Activated T-cell treated with anti-CD3 and anti-CD28 coated beads for 24 hours (primary cell): ENCODE measurements around the gene C1QTNF1.

Experiments used
- DNase-seq: peaks from one replicate; pipeline ENCODE4 v3.0.0-alpha.2; 2020; ENCODE audit warnings: low read depth

Gene C1QTNF1

DNA sequence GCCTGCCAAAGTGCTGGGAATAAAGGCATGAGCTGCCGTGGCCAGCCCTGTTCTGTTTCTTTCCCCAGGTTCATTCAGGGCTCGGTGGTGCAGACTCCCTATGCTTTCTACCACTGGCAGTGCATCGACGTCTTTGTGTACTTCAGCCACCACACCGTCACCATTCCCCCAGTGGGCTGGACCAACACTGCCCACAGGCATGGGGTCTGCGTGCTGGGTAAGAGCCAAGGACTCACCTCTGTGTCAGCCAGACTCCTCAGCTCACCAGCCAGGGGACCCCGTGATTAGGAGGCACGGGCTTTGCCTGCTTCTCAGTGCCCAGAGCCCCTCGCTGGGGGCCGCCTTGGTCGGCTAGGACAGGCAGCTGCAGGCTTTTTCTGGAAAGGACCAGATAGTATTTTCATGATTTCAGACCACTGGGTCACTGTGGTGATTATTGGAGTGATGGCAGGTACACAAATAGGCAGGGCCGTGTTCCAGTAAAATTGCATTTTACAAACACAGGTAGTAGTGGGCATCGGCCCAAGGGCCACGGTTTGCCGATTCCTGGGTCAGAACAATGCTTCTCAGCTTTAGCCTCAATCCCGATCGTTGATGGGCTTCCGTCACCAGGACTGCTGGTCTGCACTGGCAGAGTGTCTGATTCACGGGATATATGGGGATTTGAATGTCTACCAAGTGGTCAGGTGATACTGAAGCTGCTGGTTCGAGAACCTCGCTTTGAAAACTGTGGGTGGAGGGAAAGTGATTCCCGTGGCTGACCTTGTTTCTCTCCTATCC, 55.6 kb downstream of the C1QTNF1 start:
- DNase-seq = no peak

DNA sequence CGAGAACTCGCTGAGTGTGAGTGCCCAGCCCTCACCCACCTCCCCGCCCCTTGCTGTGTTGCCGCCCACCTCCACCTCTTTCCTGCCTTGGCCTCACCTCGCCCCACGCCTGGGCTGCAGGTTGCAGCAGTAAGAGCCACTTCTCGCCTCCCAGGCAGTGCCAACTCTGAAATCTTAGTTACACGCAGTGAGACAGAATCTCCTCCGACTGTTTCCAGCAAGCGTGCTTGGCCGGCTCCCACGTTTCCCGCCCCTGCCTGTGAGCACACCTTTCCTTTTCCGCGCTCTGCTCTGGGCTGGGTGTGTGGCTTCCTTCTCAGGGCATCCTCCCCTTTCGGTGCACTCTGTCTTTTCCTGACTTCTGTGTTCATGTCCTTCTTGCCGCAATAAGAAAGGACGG, 56.4 kb downstream of the C1QTNF1 start:
- DNase-seq = no peak

DNA sequence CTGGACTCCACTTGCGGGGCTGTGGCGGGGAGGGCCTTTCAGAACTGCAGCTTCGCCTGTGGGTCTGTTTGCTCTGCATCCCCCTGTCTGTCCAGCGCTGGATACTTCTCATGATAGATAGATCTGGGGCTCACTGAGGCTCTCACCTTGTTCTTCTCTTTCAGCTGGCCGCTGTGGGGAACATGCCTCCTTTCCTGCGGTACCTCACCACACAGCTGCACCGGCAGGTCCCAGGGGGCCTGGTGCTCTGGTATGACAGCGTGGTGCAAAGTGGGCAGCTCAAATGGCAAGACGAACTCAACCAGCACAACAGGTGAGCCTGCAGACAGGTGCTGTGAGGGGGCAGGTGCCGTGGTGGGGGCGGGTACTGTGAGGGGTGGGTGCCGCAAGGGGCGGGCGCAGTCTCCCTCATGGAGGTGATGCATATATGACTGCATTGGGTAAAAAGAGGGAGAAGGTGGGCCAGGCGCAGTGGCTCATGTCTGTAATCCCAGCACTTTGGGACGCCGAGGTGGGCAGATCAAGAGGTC, 56.9 kb downstream of the C1QTNF1 start:
- no peak for DNase-seq

DNA sequence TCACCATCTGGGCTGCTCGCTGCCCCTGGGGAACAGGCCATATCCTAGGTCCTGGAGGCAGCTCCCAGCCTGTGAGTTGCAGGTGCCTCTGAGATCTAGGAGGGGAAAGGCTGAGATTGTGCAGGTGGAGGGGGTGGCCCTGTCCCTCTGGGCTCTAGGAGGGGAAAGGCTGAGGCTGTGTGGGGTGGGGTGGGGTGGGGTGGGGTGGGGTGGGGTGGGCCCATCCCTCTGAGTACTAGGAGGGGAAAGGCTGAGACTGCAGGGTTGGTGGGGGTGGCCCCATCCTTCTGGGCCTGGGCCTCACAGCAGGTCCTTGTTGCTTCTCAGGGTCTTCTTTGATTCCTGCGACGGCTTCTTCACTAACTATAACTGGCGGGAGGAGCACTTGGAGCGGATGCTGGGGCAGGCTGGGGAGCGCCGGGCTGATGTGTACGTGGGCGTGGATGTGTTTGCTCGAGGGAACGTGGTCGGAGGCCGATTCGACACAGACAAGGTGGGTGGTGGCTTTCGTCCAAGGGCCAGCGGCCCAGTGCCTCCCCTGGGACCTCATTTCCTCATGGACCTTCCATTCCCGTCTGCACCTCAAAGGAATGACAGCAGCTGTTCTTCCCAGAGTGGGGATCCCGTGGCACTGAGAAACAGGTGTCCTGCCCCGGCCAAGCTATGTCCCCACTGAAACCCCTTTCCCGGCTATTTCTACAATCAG, 57.8 kb downstream of the C1QTNF1 start:
- no peak for DNase-seq

DNA sequence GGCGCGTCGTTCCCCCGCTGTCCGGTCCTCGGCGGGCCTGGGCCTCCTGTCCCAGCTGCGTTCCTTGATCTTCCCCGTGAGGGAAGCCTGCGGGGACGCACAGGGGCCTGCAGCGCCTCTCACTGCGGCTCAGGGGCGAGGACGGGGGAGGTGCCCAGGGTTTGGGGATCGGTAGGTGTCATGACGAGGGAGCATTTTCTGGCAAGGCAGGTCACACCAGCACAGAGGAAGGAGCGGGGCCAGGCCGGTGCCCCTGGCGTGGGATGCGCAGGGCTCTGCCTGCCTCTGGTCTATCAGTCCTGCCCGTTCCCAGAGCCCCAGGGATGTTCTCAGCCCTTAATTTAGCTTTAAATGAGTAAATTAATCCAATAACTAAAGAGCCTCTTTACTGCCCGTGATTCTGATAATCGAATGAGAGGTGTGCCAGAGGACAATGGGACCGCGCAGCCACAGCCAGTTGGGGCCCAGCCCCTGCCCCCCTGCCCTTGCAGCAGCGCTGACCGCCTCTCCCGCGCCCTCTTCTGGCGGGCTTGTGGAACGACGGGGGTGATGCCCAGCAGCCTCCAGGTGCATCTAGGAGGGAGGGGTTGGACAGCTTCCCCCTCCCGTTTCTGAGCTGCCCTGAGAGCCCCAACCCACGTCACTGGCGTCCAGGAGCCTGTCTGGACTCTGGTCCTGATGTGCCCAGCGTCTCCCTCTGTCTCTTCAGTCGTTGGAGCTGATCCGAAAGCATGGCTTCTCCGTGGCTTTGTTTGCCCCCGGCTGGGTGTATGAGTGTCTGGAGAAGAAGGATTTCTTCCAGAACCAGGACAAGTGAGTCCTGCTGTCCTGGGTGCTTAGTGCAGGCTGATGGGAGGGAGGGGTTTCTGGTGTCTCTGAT, 58.6 kb downstream of the C1QTNF1 start:
- peak; percentile 20 for DNase-seq

DNA sequence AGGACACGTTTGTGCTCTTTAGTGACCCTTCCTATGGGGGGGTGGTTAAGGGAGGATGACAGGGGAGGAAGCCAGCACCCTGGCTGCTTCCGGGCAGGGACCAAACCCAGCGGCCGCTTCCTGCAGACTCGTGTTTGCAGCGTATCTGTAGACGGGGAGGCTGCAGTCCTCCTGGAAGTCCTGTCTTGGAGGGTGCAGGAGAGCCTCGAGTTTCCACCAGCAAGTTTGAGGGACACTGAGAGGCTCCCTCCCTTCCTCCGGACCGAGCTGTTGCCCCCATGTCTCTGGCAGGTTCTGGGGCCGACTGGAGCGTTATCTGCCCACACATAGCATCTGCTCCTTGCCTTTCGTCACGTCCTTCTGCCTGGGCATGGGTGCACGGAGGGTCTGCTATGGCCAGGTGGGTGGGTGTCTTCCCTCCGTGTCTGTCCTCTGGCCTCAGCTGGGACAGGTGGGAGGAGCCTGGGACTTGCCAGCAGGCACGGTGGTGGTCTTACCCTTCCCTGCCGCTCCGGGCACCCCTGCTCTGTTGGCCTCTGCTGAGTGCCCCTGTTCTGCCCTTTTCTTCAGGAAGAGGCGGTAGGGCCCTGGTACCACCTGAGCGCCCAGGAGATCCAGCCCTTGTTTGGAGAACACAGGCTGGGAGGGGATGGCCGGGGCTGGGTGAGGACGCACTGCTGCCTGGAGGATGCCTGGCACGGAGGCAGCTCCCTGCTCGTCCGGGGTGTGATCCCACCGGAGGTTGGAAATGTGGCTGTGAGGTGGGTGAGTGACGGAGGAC, 59.4 kb downstream of the C1QTNF1 start:
- no peak for DNase-seq

DNA sequence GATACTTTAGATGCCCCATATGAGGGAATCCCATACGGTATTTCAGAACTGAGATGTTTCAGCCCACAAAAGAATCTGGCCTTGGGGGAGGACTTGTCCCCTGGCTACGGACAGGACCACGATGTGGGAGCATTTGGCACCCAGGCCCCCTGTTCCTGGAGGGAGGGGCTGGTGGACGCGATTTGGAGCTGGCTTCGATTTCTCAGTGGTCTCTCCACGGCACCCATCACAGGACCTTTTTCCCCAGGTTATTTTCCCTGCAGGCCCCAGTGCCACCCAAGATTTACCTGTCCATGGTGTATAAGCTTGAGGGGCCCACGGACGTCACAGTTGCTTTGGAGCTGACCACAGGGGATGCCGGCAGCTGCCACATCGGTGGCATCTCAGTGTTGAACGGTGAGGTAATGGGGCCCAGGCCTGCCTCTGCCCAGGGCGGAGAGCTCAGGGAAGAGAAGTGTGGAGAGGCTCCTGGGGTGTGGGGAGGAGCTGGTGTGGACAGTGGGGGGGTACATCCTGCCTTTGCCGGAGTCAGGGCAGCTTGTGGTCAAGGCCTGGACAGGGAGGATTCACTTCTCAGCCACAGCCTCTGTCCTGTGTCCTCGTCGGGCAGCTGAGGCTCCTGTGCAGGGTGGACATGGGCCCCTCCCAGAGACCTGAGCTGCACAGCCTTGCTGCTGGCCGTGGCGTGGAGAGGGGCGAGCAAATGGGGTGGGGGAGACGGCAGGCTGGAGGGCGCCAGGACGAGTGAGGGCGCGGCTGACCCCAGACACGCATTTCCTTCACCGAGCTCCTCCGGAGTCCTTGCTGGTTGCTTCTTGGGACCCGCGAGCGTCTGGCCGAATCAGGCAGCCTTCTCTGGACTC, 60.6 kb downstream of the C1QTNF1 start:
- DNase-seq = no peak

DNA sequence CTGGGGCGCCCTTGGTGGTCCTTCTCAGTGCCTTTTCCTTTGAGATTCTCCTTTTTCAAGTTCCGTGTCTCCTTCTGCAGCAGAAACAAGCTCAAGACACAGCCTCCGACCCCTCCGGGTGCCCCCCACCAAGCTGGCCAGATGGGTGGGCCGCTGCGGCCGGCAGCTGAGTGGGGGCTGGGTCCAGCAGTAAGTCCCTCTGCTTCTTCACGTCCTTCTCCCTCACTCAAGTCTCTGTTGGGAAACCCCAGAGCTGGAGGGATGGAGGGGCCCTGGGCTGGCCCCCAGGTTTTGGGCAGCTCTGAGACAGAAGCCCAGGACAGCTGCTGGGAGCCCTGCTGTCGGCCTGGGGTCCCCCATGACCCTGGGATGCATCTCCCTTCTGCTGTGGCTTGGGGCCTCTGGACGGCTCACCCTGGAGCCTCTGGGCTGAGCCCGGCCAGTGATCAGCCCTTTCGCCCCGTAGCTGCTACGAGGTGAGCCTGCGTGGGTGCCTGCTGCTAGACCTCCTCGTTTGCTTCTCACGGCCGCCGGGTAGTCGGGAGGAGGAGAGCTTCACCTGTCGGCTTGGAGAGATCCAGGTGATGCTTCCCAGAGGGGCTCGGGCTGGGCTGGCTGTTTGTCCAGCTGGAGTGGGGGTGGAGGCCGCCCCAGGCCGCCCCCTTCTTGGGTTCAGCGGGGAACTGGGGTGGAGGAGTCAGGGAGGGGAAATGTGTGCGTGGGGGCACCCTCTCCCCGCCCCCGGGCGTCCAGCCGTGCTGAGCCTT, 61.4 kb downstream of the C1QTNF1 start:
- DNase-seq = no peak

DNA sequence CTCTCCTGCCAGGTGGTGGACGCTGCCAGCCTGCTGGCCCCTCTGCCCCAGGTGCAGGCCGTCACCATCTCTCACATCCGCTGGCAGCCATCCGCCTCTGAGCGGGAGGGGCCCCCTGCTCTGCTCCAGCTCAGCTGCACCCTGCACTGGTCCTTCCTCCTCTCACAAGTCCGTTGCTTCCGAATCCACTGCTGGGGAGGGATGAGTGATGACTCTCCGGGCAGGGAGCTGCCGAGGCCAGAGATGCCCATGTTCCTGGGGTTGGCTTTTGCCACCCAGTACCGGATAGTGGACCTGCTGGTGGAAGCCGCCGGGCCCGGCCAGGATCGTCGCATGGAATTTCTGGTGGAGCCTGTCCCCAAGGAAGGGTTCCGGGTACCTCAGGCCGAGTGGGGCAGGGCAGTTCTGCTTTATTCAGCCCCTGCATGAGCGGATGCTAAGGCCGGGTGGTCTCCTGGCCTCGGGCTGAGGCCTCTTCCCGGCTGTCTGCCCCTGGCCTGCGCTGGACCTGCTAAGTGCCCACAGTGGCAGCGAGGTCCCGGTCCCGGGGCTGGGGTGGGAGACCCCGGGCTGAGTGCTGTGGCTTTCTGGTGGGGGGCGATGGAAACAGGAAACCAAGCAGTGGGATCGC, 62.1 kb downstream of the C1QTNF1 start:
- DNase-seq = no peak

DNA sequence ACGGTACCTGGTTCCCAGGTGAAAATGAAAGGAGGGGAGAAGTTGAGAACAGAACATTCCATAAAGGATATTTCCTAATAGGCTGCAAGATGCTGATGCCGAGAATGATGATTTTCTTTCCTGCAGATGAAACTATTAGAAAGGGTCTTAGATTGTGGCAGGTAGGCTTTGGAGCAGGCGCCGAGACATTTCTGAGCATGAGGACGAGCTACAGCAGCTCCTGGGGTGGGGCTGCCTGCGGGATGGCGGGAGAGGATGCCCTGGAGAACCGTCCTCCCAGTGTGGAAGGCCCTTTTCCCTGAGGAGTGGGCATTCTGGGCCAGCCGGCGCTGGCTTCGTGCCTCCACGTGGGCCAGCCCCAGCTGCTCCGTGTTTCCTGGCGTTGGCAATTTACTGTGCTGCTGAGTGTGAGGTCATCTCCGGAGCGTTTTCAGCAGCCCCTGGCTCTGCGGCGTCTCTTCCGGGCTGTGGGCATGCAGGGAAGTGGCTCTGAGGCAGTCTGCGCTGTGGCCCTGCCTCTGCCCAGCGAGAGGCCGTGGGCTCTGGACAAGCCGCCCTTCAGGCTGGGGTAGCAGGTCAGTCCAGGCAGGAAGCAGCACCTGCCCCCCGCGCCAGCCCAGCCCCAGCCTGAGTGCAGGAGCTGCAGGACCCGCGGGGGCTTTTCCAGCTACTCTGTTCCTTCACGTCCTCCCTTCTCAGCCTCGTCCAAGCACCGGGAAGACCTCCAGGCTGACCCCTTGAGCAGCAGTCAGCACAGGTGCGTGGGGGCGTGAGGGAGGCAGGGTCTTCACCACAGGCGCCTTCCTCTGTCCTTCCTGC, 62.8 kb downstream of the C1QTNF1 start:
- no peak for DNase-seq

DNA sequence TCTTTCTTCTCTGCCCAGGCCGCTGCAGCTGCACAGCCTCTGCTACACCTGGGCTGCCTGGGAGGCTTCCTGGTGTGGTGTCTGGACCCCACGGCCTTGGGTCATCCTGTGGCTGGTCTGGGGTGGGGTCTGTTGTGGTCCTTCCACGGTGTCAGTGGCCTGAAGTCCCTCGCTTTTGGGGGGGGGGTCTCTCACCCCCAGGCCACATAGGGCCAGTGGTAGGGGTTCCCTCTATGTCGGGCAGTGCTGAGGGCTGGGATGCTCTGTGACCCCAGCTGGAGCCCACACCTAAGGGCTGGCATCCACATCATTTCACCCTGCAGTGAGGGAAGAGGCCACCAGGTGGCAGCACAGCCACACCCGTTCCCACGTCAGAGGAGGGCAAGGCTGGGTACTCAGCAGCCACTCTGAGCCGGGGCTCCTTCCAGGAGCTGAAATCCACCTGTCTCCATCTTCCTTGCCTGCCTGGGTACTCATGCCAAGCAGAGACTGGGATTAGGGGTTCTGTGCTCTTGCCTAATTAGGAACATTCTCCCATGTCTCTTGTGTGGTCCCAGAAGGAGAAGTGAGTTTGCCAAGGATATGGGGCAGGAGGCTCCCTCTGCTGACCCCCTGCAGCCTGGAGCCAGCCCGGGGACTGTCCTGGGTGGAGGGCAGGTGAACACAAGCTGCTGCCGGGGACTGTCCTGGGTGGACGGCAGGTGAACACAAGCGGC, 63.6 kb downstream of the C1QTNF1 start:
- peak; percentile 66 for DNase-seq

DNA sequence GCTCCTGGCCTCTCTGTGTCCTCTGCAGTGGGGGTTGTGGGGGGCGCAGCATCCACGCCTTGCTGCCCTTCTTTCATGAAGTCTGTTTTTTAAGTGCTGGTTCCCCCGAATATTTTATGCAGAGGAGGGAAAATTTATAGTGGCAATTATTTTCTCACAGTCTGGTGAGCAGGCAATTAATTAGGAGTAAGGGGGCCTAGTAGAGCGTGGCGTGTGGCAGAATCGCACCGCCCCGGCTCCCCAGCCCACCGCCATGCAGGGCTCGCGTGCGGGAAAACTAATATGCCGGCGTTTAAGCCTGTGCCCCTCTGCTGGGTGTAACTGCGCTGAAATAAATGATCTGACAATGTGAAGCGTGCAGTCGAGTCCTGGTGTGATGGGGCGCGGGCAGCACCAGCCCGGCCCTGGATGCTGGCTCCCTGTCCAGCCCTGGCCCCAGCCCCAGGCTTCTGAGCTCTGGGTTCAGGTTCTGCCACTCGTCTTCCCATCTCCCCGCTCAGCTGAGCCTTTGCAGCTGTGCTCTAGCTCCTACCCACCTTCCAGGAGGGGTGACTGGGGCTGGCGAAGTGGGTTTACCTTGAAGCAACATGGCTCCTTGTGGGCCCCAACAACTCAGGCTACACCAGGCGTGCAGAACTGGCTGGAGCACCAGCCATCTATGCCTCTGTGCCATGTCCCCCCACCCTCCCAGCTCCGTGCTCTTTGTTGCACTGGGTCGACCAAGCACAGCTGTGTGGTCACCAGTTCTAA, 64.5 kb downstream of the C1QTNF1 start:
- no peak for DNase-seq

DNA sequence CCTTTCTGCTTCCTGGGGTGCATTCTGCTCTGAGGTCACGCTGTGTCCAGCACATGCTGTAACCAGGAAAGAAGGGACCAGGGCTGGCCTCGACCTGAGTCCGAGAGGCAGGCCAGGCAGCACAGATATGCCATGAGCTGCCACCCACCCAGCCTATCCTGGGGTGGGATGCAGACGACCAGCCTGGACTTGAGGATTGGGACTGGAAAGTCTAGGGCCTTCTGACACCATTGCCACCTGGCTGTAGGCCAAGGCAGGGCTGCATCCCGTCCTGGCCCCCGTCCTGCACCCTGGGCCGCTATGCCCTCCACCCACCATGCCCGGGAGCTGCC, 65.0 kb downstream of the C1QTNF1 start:
- no peak for DNase-seq

DNA sequence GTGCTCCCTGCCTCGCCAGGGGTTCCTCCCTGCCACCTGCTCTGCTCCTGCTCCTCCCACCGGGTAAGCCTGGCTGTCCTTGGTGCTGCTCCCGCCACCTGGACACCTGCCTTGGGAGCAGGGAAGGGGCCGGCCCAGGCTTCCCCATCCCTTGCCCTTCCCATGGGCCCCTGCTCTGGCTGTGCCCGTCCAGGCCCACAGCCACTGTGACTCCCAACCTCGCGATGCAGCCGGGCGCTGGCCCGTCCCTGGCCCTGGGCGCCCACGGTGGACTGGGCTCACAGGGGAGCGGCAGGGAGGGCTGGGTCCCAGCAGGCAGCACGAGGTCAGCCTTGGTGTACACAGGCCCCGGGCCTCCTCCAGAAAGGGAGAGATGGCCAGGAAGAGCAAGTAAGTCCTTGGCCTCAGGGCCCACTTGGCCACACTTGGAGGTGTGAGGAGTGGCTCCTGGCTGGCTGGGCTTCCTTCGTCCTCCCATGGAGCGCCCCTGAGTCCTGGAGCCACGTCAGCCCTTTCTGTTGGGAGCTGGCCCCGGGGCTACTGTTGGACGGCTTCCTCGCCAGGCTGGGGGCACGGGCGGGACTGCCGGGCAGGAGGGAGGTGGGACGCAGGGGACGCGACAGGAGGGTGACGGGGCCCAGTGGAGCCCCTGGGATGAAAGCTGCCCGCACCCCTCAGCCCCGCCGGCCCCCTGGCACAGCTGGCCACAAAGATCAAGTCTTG, 65.9 kb downstream of the C1QTNF1 start:
- DNase-seq = no peak

DNA sequence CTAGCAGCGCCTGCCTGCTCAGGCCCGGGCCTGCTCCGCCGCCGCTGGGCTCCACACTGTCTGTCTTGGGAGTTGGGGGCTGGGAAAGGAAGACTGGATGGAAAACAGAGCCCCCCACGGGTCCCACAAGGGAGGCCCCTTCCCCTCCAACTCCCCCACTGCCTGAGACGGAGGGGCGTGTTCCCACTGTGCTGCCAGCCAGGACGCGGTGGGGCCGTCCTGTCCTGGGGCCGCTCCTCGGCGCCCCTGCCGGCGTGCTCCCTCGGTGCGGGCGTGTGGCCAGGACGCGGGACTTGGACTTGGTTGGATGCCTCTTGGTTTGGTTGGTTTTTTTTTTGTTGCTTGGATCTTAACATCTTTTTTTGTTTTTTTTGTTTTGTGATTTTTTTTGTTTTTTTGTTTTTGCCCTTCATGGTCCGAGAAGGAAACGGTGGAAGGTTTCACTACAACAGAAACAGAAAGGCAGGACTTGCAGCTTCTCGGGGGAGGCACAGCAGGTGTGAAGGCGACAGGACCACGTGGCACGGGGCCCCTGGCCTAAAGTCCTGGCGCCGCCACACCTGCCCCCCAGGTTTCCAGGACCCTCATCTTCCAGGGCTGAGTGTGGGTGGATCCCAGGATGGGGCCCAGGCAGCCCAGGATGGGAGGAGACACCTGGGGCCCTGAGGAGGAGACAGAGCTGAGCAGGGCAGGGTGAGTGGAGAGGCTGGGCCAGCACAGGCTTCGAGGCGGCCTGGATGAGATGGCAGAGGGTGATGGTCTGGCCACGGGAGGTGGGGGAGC, 66.7 kb downstream of the C1QTNF1 start:
- no peak for DNase-seq

DNA sequence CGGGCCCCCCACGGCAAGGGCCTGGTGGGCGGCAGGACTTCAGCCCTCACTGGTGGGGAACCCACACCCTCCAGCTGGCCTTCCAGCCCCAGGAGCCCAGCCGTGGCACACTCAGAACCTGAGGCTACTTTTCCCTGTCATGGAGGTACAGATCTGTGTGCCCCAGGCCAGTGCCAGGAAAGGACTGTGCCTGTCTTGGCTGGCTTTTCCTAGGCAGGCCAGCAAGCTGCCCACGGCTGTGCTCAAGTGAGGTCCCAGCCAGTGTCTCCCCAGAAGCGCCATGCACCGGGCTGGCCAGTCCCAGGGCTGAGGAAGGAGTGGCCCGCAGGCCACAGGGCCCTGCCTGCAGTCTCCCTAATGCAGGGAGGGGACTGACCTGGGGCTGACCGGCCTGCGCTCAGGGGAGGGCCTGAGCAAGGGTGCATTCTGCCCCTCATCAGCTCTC, 67.3 kb downstream of the C1QTNF1 start:
- DNase-seq = no peak
